HG03565 (cell line): ENCODE results near the gene MED13L.

Source experiments
- ATAC-seq: cut with Tn5 transposase; IDR thresholded peaks from one replicate; pipeline ENCODE4 v1.9.1; 2021; ENCODE audit warnings: mild to moderate bottlenecking, moderate library complexity; ENCODE audit not compliant: unreplicated experiment

MED13L gene

DNA sequence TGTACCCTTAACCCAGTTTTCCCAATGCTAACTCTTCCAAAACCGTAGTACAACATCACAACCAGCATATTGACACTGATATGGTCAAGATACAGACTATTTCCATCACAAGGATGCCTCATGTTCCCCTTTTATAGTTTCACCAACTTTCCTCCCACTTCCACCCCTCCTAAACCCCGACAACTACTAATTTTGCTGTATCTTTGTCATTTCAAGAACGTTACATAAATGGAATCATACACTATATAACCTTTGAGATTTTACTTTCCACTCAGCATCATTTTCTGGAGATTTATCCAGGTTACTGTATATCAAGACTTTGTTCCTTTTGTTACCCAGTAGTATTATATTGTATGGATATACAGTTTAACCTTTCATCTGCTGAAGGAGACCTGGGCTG, 88.9 kb downstream of the MED13L start:
- no peak for ATAC-seq

DNA sequence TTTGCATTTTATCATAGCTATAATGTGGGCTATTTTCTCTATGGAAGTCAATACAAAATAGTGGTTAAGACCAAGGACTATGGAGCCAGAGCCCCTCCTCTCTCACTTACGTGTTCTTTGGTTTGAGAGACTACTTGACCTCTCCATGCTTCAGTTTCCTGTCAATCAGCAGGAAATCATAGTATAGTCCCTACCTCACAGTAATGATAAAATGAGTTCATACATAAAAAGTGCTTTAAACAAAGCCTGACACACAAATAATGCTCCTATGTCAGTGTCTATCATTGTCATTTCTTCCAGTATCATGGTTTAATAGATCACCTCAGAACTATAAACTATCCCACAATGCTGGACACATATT, 90.4 kb downstream of the MED13L start:
- ATAC-seq, result no peak

DNA sequence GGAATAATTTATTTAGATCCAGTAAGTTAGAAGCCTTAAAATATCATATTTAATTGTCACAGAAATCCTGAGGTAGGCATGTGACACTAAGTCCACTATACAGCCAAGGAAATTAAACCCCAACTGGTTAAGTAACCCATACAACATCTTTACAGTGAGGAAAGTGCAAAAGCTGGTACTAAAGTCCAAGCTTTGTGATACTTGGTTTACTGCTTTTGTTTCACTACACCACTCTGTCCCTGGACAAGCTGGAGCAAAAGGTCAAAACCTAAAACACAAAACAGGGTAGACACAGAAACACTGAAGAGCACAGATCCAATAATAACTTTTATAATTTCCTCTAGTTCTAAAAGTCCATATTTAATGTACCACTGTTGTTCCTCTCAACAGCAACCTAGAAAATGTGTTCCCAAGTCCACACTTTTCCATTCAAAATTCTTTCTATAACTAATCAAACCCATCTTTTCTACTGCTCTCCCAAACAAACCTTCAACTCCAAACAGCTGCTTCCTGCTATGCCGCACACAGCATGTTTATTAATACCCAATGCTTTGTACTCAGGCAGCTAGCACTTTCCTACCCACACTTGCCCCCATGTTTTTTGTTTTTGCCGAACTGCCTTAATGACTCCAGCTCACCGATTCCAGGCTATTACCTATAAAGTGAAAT, 90.9 kb downstream of the MED13L start:
- no peak for ATAC-seq

DNA sequence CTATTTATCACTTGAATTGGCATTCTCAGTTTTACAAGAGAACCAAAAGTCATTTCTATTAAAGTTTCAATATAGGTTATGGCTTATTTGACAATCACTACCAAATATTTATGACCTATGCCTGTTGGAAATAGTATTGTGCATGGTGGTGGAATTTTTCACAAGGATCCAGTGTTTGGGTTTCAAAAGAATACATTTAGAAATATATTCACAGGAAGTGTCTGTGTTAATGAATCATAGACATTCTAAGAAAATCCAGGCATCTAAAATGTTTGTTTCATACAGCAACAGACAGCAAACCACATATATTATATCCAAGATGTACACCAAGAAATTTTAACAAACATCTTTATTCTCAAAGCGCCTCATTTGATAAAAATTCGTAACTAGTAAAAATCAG, 92.7 kb downstream of the MED13L start:
- no peak for ATAC-seq

DNA sequence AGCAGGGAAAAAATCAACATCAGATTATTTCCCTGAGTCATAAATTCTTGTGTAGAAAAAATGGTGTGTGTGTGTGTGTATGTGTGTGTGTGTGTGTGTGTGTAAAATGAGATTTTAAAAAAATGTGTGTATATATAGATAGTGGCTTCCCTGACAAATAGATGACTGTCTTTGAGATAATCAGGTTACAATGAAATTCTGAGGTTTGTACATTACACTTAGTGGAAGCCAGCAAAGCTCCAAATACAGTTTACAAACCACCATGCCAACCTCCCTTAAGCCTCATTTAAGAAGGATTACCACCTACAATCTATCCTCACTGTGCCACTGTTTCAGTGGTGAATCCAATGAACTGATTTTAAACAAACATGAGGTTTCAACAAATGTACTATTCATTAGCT, 93.8 kb downstream of the MED13L start:
- no peak for ATAC-seq

DNA sequence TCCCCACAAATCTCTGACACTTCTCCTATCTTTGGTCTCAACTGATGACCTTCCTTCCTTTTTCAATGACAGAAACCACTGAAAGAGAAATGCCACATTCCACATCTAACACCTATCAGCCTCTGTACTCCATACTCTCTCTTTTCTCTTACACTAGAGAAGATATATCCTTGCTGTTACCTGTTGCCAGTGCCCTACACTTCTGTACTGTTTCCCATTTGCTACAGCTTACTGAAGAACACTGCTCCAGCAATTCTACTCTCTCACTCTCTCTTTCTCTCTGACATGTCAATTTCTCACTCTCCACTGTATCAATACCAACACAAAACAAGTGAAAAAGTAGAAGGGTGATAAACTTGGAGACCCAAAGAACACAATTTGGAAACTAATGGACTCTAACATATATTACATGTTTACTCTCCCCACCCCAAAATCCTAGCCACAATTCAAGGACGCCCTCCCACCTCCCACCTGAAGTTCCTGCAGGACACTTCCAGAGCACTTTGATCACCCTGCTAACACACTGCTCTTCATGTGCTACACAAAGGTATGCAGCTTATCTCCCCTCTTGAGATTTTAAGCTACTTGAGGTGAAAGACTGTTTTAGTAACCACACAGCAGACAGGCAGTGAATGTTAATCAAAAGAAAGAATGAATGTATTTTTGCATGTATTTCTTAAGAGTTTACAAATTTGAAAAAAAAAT, 95.0 kb downstream of the MED13L start:
- no peak for ATAC-seq

DNA sequence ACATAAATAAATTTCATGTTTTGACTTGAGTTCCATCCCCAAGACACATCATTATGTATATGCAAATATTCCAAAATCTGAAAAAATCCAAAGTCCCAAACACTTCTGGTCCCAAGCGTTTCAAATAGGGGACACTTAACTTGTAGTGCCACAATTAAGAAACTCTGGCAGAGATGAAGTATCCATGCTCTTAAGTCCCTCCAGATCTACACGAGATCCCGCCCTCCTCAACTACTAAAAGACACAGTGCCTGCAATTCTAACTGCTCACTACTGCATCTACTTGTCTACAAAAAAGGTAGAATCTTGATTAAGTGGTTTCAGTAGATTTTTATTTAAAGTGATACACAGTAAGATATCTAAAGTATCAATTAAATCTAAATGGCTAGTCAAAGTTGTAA, 97.0 kb downstream of the MED13L start:
- no peak for ATAC-seq

DNA sequence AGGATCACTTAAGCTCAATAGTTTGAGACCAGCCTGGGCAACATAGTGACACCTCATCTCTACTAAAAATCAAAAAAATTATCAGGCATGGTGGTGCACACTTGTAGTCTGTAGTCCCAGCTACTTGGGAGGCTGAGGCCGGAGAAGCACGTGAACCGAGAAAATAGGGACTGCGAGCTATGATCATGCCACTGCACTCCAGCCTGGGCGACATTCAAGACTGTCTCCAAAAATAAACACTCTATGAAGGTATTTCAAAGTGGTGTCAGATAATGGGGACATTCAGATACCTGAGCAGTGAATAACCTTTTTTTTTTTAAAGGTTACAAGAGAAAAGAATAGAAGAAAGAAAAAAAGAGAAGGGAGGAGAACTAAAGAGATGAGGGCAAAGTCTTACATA, 98.1 kb downstream of the MED13L start:
- no peak for ATAC-seq

DNA sequence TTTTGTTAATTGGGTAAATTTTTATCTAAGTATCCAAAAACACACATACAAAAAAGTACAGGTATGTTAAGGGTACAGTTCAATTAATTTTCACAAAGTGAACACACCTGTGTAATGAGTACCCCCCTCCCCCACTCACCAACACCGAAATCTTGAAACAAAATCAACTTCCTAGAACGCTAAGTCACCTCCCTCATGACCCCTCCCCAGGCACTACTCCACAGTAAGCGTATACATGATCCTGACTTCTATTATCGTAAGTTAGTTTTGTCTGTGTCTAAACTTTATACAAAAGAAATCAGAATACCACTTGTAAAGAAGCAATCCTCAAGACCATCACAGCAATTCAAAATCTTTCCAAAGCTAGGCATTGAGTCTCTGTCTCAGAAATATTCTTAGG, 100.5 kb downstream of the MED13L start:
- no peak for ATAC-seq

DNA sequence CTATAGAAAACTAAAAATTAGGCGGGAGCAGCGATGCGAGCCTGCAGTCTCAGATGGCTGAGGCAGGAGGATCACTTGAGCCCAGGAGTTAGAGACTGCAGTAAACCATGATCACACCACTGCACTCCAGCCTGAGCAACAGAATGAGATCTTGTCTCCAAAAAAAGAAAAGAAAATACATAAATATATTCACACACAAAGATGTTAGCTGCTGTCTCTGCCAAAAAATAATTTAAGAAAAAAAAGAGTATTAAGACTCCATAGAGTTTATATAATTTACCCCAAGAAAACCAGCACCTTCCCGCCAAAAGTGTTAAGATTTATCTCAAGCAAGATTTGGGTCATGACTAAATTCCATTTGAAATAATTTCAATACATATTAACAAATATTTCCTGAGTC, 102.6 kb downstream of the MED13L start:
- no peak for ATAC-seq

DNA sequence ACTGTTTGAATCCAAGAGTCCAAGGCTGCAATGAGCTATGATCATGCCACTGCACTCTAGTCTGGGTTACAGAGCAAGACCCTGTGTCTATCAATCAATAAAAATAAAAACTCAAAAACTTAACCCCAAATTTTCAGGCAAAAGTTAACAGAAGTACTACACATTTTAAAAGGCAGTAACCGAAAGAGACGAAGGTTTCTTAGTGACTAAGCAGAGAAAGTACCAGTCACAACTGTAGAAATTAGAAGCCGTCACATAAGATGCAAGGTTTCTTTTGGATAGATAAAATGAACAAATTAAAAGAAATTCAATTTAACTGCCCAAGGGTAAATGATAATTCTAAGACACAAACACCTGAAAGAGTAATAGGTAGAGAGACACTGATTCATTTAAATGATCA, 103.5 kb downstream of the MED13L start:
- no peak for ATAC-seq

DNA sequence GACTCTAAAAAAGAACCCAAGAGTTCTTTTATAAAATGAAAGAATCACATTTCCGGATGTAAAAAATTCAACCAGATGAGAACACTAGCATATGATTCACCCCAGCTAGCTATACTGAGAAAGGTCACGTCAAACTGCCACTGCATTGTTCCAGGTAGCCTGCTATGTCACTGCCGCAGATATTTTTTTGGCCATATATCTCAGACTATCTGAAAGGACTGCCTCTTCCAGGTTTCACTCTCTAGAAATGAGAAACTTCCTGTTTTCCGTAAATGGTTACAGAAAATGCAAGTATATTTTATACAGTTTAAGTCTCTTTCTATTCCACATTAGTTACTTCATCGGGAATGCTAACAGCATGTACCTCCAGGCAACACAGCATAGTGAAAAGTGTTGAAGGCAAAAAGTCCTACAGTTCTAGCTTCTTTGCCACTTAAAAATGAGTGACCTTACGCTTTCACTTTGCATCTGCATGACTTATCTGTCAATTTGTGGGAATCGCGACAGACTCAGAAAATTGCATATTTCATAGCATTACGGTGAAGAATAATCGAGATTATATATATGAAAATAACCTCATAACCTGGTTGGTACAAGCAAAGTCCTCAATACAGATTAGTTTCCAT, 105.2 kb downstream of the MED13L start:
- ATAC-seq, result peak; percentile 79

DNA sequence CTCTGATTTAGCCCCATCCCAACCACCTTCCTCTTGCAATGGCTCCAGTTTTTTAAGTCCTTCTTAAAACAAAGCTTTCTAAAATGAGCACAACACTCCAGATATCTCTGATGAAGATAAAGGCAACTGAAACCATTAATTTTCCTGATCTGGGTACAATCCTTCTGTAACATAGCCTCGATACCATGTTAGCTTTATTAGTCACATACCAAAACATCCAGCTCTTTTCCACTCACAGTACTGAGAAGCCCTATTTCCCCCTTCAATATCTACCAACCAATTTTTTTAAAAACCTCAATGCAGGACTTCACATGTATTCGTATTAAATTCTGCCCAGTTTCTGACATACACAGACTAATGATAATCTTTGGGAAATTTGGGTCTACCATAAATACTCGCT, 105.9 kb downstream of the MED13L start:
- ATAC-seq, result no peak

DNA sequence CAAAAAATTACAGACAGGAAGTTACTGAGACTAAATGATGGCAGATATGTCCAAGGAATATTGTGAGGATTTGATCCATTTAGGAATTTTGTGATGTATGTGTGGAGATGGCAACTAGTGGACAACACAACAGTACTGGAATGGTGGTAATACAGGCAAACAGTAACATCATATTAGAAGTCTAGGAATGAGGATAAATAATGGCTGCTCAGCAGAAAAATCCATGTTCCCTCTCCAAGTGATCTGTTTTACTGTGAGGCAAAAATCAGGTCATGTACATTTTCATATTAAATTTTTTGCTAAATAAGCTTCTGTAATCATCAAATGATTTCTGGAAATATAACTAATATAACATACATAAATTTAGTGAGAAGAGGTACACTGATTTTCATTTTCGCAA, 108.4 kb downstream of the MED13L start:
- ATAC-seq, result no peak

DNA sequence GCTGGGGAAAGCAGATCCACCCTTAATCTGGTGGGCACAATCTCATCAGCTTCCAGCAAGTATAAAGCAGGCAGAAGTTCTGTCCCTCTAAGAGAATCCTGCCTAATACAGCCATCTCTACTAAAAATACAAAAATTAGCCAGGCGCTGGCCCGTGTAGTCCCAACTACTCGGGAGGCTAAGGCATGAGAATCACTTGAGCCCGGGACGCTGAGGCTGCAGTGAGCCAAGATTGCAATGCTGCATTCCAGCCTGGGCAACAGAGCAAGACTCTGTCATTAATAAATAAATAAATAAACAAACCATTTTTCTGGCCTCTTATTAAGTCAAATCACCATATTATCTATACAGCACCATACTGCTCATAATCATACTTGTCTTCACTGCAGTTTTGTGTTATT, 111.2 kb downstream of the MED13L start:
- ATAC-seq, result no peak

DNA sequence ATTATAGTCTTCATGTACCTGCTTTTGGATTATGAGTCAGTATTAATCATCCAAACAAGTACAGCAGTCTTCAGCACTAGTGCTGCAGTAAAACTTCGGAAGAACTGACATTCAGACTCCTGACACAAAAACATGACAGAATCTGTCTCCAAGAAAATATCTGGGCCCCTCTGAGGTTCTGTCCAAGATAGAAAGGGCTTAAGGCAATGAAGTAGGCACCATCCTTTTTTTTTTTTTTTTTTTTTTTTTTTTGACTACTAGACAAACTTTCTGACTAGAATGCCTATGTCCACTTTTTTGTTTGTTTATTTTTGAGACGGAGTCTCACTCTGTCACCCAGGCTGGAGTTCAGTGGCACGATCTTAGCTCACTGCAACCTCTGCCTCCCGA, 112.5 kb downstream of the MED13L start:
- ATAC-seq, result no peak

DNA sequence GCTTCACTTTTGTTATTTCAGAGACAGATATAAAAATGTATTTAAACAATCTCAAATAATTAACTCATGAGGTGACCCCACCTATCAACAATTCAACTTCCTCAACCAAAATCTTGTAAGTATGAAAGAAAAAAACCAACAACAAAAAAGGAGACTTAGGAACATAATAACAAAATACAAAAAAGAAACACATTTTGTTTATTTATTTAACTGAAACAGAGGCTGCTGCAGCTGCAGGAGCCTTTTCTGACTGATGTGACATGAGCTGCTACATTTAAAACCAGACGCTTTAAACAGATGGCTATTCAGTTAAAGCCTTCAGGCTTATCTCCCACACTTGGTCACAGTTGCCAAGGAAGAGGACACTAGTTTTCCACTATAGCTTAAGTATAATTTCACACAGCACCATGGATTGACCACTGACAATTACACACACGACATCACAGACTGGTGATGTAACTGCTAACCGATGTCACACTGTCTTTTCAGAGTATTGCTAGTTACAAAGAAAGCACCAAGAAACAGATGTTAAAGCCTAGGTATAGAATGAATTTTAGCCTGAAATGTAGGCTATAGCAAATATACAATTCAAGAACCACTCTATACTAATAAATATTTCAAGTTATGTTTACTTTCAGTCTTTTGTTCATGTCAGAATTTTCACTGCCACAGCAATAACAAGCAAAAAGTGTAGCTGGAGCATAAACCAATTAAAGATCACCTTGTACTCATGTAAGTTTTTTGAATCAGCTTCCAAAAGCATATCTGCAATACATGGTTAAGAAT, 113.0 kb downstream of the MED13L start:
- ATAC-seq, result no peak

DNA sequence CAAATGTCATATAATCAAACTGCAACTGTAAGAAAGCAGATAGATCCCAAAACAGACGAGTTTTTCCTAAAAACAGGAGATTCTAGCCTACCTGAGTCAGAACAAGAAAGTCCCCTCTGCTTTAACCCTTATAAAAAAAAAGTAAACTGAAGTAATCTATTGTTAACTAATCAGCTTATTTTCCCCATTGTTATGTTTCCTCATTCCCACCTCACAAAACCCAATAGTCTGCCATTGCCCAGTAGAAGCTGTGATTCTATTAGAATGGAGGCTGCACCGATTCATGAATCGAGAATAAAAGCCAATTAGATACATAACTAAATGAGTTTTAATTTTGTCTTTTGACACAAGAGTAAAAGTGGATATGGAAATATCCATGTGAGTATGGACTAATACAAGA, 115.4 kb downstream of the MED13L start:
- ATAC-seq, result no peak

DNA sequence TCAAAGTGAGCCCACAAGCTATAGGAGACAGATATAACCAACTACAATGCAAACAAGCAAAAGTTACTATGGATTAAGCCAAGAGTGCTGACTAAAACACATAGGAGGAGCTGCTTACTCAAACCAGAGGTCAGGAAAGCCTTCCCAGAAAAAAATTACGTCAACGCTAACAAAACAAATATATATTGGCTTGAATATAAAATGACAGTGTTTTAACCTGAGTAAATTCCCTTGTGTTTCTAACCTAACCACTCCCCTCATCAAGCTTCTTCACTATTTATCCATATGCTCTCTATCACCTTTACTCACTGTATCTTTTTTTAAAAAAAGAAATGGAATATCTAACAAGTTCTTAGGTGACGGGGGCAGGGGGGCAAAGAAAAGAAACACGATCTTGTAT, 115.9 kb downstream of the MED13L start:
- ATAC-seq, result no peak

DNA sequence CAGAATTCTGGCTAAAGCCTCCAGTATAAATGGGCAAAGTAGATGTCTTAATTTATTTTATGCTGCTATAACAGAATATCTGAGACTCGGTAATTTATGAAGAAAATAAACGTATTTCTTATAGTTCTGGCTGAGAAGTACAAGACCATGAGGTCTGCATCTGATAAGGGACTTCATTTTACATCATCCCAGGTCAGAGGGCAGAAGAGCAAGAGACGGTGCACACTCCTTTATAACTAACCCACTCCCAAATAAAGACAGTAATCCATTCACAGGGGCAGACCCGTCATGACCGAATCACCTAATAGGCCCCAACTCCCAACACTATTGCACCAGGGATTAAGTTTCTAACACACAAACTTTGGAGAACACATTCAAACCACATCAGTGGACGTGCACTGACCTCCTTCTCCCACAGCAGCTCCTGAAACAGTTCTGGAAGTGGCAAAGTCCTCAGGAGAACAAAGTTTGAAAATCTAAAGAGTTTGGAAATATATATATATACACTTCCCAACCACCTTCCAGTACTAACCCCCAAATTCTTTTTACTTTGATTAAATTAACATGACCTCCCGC, 116.5 kb downstream of the MED13L start:
- no peak for ATAC-seq

DNA sequence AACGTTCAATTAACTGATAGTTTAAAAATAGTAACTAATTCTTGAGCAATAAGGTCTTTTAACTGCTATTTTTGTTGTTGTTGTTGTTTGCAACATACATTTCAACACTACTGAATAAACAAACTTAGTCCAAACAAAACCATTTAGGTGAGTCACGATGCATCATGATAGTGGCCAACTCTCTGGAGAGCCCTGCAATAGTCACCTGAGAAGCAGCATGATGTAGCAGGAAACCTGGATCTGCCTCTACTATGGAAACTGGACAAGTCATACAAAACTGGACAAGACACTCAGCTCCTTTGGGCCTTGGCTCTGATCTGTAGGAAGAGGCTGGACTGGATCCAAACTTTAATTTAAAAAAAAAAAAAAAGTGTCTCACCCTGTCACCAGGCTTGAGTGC, 117.3 kb downstream of the MED13L start:
- no peak for ATAC-seq
